ENCODE results near the gene ZSCAN2. TPM values are rescaled to one million over a fixed set of nuclear protein-coding genes. Genes with fewer than 3 reads are reported as not detected.
"Not testable (repeated sequence)": the region's sequence is repeated elsewhere in the genome, so short reads cannot be mapped to it uniquely, and the experiment has no call there.

ZSCAN2 gene
- total RNA-seq, 1 donor: 14.1 TPM

DNA sequence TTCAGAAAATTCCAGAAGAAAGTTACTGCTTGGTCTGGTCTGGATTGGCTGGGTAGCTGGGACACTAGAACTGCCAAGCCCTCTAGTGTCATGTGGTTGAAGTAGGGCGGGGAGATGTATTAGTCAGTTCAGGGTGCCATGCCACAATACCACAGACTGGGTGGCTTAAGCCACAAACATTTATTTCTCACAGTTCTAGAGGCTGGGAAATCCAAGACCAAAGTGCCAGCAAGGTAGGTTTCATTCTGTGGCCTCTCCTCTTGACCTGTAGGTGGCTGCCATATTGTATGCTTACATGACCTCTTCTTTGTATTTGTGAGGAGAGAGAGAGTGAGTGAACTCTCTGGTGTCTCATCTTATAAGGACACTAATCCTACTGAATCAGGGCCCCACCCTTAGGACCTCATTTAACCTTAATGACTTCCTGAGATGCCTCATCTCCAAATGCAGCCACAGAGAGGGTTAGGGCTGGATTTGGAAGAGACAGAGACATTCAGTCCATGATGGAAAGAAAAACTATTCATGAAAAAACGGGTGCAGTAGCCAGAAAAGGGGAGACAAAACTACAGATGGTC, 18.1 kb upstream of the ZSCAN2 start:
- Histone ChIP-seq H4K20me1 (ENCODE audit: insufficient read depth, low read length) (no peaks in the 10 kb centered on the region), H3K27me3 (ENCODE audit: insufficient read depth, low read length) (no peaks in the 10 kb centered on the region), H3K4me2 (ENCODE audit: insufficient read depth, low read length) (no peak overlapping the region), H3K9me3 (ENCODE audit: low read depth, low read length) (no peaks in the 10 kb centered on the region), H3K4me1 (ENCODE audit: insufficient read depth, low read length) (peaks cover 3% of the 10 kb centered on the region), H3K27ac (ENCODE audit: low read depth, low read length) (no peak overlapping the region), H3K79me2 (ENCODE audit: insufficient read depth, low read length) (no peaks in the 10 kb centered on the region), H2AFZ (ENCODE audit: low read length) (no peak overlapping the region), H3K36me3 (ENCODE audit: insufficient read depth, low read length) (no peaks in the 10 kb centered on the region), H3K4me3 (ENCODE audit: insufficient read depth, low read length) (no peak overlapping the region)
- no peak for DNase-seq (ENCODE audit: insufficient read length, low spot score, missing footprints)
- TF ChIP-seq, protein P1, sequence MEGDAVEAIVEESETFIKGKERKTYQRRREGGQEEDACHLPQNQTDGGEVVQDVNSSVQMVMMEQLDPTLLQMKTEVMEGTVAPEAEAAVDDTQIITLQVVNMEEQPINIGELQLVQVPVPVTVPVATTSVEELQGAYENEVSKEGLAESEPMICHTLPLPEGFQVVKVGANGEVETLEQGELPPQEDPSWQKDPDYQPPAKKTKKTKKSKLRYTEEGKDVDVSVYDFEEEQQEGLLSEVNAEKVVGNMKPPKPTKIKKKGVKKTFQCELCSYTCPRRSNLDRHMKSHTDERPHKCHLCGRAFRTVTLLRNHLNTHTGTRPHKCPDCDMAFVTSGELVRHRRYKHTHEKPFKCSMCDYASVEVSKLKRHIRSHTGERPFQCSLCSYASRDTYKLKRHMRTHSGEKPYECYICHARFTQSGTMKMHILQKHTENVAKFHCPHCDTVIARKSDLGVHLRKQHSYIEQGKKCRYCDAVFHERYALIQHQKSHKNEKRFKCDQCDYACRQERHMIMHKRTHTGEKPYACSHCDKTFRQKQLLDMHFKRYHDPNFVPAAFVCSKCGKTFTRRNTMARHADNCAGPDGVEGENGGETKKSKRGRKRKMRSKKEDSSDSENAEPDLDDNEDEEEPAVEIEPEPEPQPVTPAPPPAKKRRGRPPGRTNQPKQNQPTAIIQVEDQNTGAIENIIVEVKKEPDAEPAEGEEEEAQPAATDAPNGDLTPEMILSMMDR (IDR thresholded peaks at IDR 0.05; ENCODE audit: extremely low read depth, low read depth, low read length): no peak

GRCh38 chr15:84583921-84584320, 16.9 kb upstream of the ZSCAN2 start:
- not testable (repeated sequence) for H3K27ac ChIP-seq (ENCODE audit: low read depth, low read length); H3K27me3 ChIP-seq (ENCODE audit: insufficient read depth, low read length); H3K36me3 ChIP-seq (ENCODE audit: insufficient read depth, low read length); H3K9me3 ChIP-seq (ENCODE audit: low read depth, low read length); H3K4me3 ChIP-seq (ENCODE audit: insufficient read depth, low read length); H4K20me1 ChIP-seq (ENCODE audit: insufficient read depth, low read length); H3K79me2 ChIP-seq (ENCODE audit: insufficient read depth, low read length); DNase-seq (ENCODE audit: insufficient read length, low spot score, missing footprints); H3K4me1 ChIP-seq (ENCODE audit: insufficient read depth, low read length); H3K4me2 ChIP-seq (ENCODE audit: insufficient read depth, low read length); H2AFZ ChIP-seq (ENCODE audit: low read length)

GRCh38 chr15:84586696-84587095, 14.1 kb upstream of the ZSCAN2 start:
- peaks cover 8% of the 10 kb centered on the region for H3K4me1 ChIP-seq (ENCODE audit: insufficient read depth, low read length)
- H3K27me3 ChIP-seq (ENCODE audit: insufficient read depth, low read length): no peaks in the 10 kb centered on the region
- H3K4me2 ChIP-seq (ENCODE audit: insufficient read depth, low read length): no peak overlapping the region
- H3K27ac ChIP-seq (ENCODE audit: low read depth, low read length): no peak overlapping the region
- TF ChIP-seq, protein P1 (IDR thresholded peaks at IDR 0.05; ENCODE audit: extremely low read depth, low read depth, low read length): no peak
- no peaks in the 10 kb centered on the region for H4K20me1 ChIP-seq (ENCODE audit: insufficient read depth, low read length)
- no peak overlapping the region for H2AFZ ChIP-seq (ENCODE audit: low read length)
- H3K79me2 ChIP-seq (ENCODE audit: insufficient read depth, low read length): no peaks in the 10 kb centered on the region
- no peak for DNase-seq (ENCODE audit: insufficient read length, low spot score, missing footprints)
- no peaks in the 10 kb centered on the region for H3K36me3 ChIP-seq (ENCODE audit: insufficient read depth, low read length)
- H3K4me3 ChIP-seq (ENCODE audit: insufficient read depth, low read length): no peak overlapping the region
- H3K9me3 ChIP-seq (ENCODE audit: low read depth, low read length): no peaks in the 10 kb centered on the region

- TF ChIP-seq, protein P1 (IDR thresholded peaks at IDR 0.05; ENCODE audit: extremely low read depth, low read depth, low read length): peak; percentile 50
- Histone ChIP-seq H2AFZ (ENCODE audit: low read length) (peak overlapping the region; percentile 87), H3K4me3 (ENCODE audit: insufficient read depth, low read length) (peak overlapping the region; percentile 67), H3K27ac (ENCODE audit: low read depth, low read length) (no peak overlapping the region), H3K27me3 (ENCODE audit: insufficient read depth, low read length) (peaks cover 4% of the 10 kb centered on the region), H4K20me1 (ENCODE audit: insufficient read depth, low read length) (no peaks in the 10 kb centered on the region), H3K4me2 (ENCODE audit: insufficient read depth, low read length) (peak overlapping the region; percentile 94), H3K36me3 (ENCODE audit: insufficient read depth, low read length) (no peaks in the 10 kb centered on the region), H3K79me2 (ENCODE audit: insufficient read depth, low read length) (no peaks in the 10 kb centered on the region), H3K9me3 (ENCODE audit: low read depth, low read length) (no peaks in the 10 kb centered on the region), H3K4me1 (ENCODE audit: insufficient read depth, low read length) (peaks cover 8% of the 10 kb centered on the region)
- peak; percentile 95 for DNase-seq (ENCODE audit: insufficient read length, low spot score, missing footprints)
Observed at GRCh38 chr15:84588053-84588874, 12.5 kb upstream of the ZSCAN2 start.
